ENCODE data around the gene TACC2.

DNA sequence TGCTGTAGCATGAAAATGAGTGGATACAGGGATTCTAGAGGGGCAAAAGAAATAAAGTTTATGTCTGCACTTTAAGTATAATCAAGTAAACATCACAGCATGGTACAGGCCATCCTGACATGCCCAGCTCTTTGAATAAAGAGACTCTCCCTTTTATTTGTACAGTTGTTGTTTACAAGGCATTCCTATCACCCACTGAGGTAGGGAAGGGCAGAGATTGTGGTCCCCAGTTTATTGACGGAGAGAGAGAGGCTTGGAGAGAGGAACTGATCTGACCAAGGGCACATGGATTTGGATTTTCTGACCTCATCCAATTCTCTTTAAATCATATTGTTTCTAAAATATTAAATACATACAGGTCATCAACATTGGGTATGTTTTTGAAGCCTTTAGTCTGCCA lies 53.9 kb downstream of the TACC2 start:
- TF ChIP-seq, protein P1, sequence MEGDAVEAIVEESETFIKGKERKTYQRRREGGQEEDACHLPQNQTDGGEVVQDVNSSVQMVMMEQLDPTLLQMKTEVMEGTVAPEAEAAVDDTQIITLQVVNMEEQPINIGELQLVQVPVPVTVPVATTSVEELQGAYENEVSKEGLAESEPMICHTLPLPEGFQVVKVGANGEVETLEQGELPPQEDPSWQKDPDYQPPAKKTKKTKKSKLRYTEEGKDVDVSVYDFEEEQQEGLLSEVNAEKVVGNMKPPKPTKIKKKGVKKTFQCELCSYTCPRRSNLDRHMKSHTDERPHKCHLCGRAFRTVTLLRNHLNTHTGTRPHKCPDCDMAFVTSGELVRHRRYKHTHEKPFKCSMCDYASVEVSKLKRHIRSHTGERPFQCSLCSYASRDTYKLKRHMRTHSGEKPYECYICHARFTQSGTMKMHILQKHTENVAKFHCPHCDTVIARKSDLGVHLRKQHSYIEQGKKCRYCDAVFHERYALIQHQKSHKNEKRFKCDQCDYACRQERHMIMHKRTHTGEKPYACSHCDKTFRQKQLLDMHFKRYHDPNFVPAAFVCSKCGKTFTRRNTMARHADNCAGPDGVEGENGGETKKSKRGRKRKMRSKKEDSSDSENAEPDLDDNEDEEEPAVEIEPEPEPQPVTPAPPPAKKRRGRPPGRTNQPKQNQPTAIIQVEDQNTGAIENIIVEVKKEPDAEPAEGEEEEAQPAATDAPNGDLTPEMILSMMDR (IDR thresholded peaks at IDR 0.05) = no peak
- no peak for TF ChIP-seq EP300 (IDR thresholded peaks at IDR 0.05)
- TF ChIP-seq POLR2A (IDR thresholded peaks at IDR 0.05) = no peak

All from gastroesophageal sphincter (tissue), 3 donors.